ENCODE measurements around the gene SLC25A29. TPM values are rescaled to one million over a fixed set of nuclear protein-coding genes. Genes with fewer than 3 reads are reported as not detected.

The SLC25A29 gene
- total and polyA plus RNA-seq, 2 donors from 2014 or later: 88.5 to 152 TPM

DNA sequence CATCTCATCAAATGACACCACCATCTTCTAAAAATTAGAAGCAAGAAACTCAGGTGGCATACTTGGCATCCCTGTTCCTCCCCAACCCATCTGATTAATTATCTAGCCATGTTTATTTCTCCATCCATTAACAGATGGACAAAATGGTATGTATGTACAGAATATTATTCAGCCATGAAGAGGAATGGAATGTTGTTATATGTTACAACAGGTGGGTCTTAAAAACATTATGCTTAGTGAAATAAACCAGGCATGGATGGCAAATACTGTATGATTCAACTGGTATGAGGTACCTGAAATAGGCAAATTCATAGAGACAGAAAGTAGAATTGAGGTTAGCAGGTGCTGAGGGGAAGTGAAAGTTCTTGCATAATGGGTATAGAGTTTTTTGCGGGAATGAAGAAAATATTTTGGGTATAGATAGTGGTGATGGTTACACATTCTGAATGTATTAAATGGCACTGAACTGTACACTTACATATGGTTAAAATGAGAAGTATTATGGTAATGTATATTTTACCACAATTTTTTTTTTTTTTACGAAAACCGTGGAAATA, 49.8 kb downstream of the SLC25A29 start:
- intact Hi-C loops (cut with DNase I): no loop called here
- TF ChIP-seq, protein P1, sequence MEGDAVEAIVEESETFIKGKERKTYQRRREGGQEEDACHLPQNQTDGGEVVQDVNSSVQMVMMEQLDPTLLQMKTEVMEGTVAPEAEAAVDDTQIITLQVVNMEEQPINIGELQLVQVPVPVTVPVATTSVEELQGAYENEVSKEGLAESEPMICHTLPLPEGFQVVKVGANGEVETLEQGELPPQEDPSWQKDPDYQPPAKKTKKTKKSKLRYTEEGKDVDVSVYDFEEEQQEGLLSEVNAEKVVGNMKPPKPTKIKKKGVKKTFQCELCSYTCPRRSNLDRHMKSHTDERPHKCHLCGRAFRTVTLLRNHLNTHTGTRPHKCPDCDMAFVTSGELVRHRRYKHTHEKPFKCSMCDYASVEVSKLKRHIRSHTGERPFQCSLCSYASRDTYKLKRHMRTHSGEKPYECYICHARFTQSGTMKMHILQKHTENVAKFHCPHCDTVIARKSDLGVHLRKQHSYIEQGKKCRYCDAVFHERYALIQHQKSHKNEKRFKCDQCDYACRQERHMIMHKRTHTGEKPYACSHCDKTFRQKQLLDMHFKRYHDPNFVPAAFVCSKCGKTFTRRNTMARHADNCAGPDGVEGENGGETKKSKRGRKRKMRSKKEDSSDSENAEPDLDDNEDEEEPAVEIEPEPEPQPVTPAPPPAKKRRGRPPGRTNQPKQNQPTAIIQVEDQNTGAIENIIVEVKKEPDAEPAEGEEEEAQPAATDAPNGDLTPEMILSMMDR (IDR thresholded peaks at IDR 0.05; ENCODE audit: borderline replicate concordance, extremely low read depth, insufficient read depth): no peak
- Histone ChIP-seq H3K9me3 (ENCODE audit: control insufficient read depth in 2 of 3, insufficient read depth in 1 of 3, low read length in 3 of 3) (no peaks in the 10 kb centered on the region), H3K9ac (ENCODE audit: low read length in 3 of 3) (no peak overlapping the region), H3K27me3 (ENCODE audit: control insufficient read depth, insufficient read depth, low read length) (no peaks in the 10 kb centered on the region), H3K36me3 (ENCODE audit: control insufficient read depth in 2 of 3, insufficient read depth in 3 of 3, low read length in 3 of 3) (no peaks in the 10 kb centered on the region), H3K27ac (ENCODE audit: low read depth in 2 of 2, low read length in 2 of 2) (no peak overlapping the region), H3K4me3 (ENCODE audit: low read length in 3 of 3) (no peak overlapping the region), H3K4me1 (ENCODE audit: control insufficient read depth in 2 of 3, insufficient read depth in 2 of 3, low read depth in 1 of 3, low read length in 3 of 3) (peaks cover 0 to 17% (median 15%) of the 10 kb centered on the region in 3 donors)
- no peak for FAIRE-seq
- DNase-seq: no peak

DNA sequence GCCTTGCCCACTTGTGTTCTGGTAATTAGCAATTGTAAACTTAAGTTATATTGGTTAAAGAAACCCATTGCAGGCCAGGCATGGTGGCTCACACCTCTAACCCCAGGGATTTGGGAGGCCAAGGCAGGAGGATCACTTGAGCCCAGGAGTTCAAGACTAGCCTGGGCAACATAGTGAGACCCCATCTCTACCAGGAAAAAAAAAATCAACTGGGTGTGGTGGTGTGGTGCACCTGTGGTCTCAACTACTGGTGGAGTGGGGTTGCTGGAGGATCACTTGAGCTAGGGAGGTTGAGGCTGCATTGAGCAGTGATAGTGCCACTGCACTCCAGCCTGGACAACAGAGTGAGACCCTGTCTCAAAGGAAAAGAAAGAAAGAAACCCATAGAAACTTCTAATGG, 53.6 kb downstream of the SLC25A29 start:
- Histone ChIP-seq H3K36me3 (ENCODE audit: control insufficient read depth in 2 of 3, insufficient read depth in 3 of 3, low read length in 3 of 3) (no peaks in the 10 kb centered on the region), H3K9ac (ENCODE audit: low read length in 3 of 3) (no peak overlapping the region), H3K27ac (ENCODE audit: low read depth in 2 of 2, low read length in 2 of 2) (no peak overlapping the region), H3K4me3 (ENCODE audit: low read length in 3 of 3) (no peak overlapping the region), H3K9me3 (ENCODE audit: control insufficient read depth in 2 of 3, insufficient read depth in 1 of 3, low read length in 3 of 3) (no peaks in the 10 kb centered on the region), H3K4me1 (ENCODE audit: control insufficient read depth in 2 of 3, insufficient read depth in 2 of 3, low read depth in 1 of 3, low read length in 3 of 3) (peaks cover 0 to 22% (median 15%) of the 10 kb centered on the region in 3 donors), H3K27me3 (ENCODE audit: control insufficient read depth, insufficient read depth, low read length) (no peaks in the 10 kb centered on the region)
- DNase-seq: no peak
- TF ChIP-seq, protein P1 (IDR thresholded peaks at IDR 0.05; ENCODE audit: borderline replicate concordance, extremely low read depth, insufficient read depth): no peak
- no peak for FAIRE-seq
- intact Hi-C loops (cut with DNase I): no loop called here

DNA sequence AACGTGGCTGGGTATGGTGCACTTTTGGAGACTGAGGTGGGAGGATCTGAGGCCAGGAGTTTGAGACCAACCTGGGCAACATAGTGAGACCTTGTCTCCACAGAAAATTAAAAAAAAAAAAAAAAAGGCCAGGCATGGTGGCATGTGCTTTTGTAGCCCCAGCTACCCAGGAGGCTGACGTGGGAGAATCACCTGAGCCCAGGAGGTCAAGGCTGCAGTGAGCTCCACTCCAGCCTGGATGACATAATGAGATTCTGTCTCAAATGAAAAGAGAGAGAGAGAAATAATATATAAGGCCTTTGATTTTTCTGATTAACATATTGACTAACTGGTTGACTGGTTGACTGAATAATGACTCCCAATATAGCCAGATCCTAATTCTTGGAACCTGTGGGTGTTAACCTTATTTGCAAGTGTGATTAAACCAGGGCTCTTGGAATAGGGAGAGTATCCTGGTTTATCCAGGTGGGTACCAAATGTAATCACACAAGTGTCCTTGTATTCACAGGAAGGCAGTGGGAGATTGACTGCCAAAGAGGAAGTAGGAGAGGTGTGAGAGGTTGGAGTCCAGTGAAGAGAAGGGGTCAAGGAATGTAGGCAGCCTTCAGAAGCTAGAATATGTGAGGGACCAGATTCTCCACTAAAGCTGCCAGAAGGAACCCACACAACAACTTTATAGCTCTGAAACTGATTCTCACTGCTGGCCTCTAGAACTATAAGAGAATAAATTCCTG, 55.3 kb downstream of the SLC25A29 start:
- Histone ChIP-seq H3K27ac (ENCODE audit: low read depth in 2 of 2, low read length in 2 of 2) (no peak overlapping the region), H3K9ac (ENCODE audit: low read length in 3 of 3) (no peak overlapping the region), H3K4me1 (ENCODE audit: control insufficient read depth in 2 of 3, insufficient read depth in 2 of 3, low read depth in 1 of 3, low read length in 3 of 3) (peaks cover 2 to 32% (median 27%) of the 10 kb centered on the region in 3 donors), H3K27me3 (ENCODE audit: control insufficient read depth, insufficient read depth, low read length) (no peaks in the 10 kb centered on the region), H3K4me3 (ENCODE audit: low read length in 3 of 3) (no peak overlapping the region), H3K9me3 (ENCODE audit: control insufficient read depth in 2 of 3, insufficient read depth in 1 of 3, low read length in 3 of 3) (no peaks in the 10 kb centered on the region), H3K36me3 (ENCODE audit: control insufficient read depth in 2 of 3, insufficient read depth in 3 of 3, low read length in 3 of 3) (no peaks in the 10 kb centered on the region)
- TF ChIP-seq, protein P1 (IDR thresholded peaks at IDR 0.05; ENCODE audit: borderline replicate concordance, extremely low read depth, insufficient read depth): no peak
- FAIRE-seq: no peak
- DNase-seq: no peak
- intact Hi-C loops (cut with DNase I): no loop called here

All from kidney (tissue), 14 donors.